Inferior parietal cortex (tissue), 1 donor: ENCODE data around the gene EDDM13.
"Not testable (repeated sequence)": the region's sequence is repeated elsewhere in the genome, so short reads cannot be mapped to it uniquely, and the experiment has no call there.

Experiments used
- DNase-seq: peaks from one replicate; pipeline ENCODE4 v3.0.0-alpha.2; 2016; ENCODE audit errors: extremely low spot score

The EDDM13 gene

DNA sequence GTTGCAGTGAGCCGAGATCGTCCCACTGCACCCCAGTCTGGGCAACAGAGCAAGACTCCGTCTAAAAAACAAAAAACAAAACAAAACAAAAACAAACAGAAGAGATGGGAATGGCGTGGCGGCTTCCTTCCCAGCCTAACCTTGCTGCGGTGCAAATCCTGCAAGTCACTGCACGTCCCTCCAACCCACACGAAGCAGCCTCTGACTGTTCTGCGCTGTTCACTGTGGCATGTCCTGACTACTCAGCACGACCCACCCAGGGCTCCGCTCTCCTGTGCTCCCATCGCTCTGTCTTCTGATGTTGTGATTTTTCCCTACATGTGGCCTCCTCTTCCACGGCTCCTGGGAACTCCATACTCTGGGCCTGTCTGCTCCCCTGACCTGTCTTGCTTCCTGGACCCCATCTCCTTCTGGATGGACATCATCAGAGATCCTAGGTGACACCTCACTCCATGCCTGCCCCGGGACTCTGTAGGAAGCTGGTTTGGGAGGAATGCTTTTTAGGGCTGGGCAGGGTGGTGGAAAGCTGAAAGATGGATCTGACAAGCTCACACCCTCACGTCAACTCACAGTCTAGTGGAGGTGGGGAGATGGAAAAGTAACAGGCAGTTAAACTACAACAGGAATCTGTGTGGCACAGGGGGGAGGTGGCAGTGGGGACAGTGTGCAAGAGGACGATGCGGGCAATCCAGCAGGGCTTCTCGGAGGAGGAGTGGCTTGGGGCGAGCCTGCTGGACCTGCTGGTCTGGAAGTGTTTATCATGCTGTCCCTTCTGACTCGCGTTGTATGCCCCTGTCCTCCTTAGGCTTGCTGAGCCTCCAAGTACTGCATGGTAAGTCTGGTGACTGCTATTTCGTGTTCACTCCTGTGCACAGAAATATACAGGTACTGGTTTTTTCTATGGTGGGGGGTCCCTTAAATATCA, 23.2 kb downstream of the EDDM13 start:
- DNase-seq: no peak

DNA sequence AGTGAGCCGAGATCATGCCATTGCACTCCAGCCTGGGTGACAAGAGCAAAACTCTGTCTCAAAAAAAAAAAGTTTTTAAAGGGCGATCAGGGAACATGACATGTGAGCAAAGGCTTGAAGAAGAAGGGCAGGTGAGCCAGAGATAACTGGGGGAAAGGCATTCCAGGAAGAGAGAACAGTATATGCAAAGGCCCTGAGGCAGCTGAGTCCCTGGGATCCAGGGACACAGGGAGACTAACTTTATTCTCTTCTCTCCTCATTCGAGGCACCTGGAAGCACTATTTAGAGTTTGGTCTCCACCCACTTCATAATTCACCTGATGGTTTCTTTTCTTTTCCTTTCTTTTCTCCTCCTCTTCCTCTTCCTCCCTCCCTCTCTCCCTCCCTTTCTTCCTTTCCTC, 24.5 kb downstream of the EDDM13 start:
- no peak for DNase-seq

DNA sequence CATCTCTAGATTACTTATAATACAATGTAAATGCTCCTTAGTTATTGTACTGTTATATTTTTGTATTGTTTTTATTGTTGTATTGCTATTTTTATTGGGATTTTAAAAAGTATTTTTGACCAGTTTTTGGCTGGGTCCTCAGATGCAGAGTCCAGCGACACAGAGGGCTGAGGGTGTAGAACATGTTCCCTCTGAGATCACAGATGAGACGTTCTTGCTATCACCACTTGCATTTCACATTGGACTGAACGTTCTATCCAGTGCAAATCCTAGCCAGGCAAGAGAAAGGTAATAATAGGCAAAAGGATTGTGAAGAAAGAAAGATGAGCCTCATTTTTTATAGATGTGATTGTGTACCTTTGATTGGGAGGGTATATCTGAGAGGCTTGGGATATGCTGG, 27.1 kb downstream of the EDDM13 start:
- no peak for DNase-seq

DNA sequence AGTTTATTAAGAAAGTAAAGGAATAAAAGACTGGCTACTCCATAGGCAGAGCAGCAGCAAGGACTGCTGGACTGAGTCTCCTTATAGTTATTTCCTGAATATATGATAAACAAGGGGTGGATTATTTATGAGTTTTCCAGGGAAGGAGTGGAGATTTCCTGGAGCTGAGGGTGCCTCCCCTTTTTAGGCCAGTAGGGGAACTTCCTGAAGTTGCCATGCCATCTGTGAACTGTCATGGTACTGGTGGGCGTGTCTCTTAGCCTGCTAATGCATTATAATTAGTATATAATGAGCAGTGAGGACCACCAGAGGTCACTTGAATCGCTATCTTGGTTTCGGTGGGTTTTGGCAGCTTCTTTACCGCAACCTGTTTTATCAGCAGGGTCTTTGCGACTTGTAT, 28.6 kb downstream of the EDDM13 start:
- DNase-seq: no peak

DNA sequence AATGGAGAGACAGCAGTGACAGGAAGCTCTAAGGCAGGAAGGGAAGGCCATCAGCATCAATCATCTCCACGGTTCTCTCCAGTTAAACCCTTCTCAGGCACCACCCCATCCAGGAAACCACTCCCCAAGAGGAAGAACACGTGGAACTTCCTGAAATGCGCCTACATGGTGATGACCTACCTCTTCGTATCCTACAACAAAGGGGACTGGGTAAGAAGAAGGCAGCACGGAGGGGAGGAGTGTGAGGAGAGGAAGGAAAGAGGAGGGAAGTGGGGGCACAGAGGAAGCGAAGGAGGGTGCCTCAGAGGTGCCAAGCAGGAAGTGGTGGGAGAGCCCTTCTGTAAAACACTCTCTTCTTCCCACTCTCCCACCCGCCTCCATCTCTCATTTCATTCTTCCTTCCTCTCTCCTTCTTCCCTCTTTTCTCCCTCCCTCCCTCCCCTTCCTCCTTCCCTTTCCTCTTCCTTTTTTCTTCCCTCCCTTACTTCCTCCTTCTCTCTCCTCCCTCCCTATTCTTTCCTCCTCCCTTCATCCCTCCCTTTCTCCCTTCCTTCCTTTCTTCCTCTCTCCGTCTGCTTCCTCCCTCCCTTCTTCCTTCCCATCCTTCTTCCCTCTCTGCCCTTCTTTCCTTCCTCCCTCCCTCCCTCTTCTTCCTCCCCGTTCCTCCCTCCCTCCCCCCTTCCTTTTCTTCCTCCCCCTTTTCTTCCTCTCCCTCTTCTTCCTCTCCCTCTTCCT, 29.5 kb downstream of the EDDM13 start:
- DNase-seq: no peak

DNA sequence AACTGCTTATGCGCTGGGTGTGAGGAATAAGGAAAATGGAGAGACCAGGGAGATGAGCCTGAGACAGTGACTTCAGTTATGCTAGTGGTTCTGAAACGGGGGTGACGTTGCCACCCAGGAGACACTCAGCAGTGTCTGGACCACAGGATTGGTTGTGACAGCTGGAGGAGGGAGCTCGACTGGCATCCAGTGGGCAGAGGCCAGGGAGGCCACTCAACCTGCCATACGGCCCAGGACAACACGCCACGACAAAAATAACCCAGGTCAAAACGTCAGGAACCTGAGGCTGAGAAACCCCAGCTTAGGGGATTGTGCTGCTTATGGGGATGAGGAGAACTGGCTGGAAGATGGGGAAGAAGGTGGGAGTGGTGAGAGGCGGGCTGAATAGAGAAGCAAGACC, 31.7 kb downstream of the EDDM13 start:
- no peak for DNase-seq

DNA sequence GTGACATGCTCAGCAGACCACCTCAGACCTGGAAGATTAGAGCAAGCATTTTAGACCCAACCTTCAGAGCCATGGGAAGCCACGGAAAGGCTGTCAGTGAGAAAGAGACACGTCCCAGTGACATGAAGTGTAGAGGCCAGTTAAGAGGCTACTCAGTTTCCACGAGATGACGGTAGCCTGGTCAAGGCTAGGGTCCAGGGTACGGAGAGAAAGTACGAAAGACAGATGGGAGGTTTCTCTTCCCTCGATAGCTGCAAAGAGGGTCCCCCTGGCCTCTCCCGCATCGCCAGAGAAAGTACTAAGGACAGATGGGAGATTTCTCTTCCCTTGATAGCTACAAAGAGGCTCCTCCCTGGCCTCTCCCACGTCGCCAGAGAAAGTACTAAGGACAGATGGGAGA, 33.5 kb downstream of the EDDM13 start:
- no peak for DNase-seq

DNA sequence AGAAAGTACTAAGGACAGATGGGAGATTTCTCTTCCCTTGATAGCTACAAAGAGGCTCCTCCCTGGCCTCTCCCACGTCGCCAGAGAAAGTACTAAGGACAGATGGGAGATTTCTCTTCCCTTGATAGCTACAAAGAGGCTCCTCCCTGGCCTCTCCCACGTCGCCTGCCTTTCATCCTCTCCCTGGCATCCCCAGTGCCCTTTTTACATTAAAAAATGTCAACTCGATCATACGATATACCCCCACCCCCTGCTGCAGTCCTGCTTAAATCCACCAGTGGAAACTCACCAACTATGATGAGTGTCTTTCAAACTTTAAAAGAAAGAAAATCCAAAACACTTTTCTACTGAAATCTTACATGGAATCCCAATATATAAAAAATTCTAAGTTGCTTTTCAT, 34.5 kb downstream of the EDDM13 start:
- DNase-seq: not testable (repeated sequence)

DNA sequence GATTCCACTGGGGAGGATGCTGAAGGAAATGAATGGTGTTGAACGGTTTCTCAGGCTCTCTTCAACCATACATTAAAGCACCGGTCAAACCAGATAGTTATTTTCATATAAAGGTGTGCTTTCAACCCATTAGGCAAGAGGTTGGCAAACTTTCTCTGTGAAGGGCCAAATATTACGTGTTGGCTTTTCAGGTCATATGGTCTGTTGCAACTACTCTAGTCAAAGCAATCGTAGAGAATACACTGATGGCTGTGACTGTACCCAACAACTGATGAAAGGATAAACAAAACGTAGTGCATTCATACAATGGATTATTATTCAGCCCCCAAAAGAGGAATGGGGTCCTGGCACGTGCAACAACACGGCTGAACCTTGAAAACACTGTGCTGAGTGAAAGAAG, 36.2 kb downstream of the EDDM13 start:
- DNase-seq: no peak

DNA sequence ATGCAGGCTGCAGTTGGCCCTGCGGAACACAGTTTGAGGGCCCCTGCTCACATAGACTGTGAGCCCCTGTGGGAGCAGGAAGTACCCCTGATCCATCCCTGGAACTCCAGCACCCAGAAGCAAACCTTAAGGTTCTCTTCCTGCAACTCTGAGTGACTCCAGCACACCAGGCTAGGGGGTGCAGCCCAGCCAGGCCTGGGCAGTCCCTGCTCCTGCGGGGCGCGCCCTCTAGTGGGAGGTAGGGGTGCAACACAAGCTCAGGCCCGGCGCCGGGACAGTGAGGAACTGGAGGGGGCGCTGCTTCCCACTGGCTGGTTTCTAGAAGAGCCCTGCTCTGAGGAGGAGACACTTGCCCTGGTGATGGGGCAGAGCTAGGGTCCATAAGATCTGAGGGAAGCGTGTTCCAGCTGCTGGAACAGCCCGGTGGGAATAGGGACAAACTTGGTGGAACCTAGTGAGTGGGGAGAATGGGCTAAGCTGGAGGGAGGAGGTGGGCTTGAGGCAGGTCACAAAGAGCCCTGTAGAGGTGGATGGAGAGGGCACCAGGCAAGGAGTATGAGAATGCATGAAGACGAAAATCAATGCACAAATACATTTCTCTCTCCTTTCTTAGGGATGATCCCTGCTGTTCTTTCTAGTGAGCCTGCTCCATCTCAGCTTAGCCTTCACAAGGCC, 37.1 kb downstream of the EDDM13 start:
- DNase-seq: no peak

DNA sequence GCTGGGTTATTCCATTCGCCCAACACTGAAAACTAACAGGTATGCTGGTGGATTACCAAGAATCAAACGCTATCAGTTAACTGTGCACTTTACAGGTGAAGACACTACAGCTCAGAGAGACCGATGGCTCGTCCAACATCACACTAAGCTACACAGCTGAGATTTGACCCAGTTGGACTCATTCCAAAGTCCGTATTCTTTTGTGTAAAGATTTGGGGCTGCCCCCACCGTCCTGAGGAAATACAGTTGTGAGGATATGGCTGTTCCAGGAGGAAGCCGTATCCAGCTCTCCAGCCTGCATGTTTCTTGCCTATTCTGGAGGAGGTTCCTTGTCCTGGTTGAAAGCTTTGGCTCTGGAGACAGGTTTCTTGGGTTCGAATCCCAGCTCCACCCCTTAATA, 37.9 kb downstream of the EDDM13 start:
- no peak for DNase-seq

DNA sequence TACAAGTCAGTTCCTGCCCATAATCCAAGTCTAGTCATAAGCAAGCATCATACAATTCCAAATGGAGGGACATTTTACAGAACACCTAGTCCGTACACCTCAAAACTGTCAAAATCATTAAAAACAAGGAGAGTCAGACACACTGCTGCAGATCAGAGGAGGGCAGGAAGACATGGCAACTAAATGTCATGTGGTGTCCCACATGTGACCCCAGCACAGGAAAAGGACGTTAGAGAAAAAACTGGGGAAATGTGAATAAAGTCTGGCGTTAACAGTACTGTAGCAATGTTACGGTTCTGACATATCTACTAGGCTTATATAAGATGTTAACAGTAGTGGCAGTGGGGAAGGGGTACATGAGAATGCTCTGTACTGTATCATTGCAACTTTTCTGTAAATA, 39.8 kb downstream of the EDDM13 start:
- no peak for DNase-seq

DNA sequence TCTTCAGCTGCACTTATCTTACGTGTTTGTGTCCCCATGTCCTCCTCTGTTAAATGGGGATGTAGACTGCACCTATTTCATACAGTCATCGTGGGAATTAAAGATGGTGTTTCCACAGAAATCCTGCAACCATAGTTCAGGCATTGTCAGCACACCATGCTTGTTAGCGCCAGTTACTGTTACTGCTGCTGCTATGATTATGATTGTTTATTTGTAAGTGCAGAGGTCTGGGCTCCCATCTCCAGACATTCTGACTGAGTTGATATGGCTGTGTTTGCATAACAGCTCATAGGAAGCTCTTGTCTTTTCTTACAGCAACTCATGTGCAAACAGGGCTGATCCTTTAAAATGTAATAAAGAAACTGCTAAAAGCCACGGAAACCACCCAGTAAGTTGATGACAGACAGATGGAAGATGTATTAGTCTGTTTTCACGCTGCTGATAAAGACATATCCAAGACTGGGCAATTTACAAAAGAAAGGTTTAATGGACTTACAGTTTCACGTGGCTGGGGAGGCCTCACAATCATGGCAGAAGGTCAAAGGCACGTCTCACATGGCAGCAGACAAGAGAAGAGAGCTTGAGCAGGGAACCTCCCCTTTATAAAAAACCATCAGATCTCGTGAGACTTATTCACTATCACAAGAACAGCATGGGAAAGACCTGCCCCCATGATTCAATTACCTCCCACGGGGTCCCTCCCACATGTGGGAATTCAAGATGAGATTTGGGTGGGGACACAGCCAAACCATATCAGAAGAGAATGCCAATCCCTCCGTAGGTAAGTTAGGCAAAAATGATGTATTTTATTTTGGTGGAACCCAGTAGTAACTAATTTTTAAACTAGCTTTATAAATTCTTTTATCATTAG, 40.5 kb downstream of the EDDM13 start:
- DNase-seq: no peak

DNA sequence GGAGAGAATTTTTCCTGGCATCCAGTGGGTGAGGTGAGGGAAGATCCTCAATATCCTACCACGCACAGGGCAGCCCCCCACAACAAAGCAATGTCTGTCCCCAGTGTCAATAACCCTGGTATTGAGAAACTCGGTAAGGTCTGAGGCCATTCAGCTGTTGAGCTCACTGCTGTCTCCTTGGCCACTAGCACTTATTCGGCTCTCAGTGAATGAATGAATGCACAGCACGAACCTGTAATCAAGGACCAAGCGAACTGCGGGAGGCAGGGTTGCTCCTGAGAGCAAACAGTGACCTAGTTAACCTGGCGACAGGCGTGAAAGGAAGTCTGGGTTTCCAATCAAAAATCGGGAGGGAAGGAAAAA, 41.5 kb downstream of the EDDM13 start:
- DNase-seq: no peak

DNA sequence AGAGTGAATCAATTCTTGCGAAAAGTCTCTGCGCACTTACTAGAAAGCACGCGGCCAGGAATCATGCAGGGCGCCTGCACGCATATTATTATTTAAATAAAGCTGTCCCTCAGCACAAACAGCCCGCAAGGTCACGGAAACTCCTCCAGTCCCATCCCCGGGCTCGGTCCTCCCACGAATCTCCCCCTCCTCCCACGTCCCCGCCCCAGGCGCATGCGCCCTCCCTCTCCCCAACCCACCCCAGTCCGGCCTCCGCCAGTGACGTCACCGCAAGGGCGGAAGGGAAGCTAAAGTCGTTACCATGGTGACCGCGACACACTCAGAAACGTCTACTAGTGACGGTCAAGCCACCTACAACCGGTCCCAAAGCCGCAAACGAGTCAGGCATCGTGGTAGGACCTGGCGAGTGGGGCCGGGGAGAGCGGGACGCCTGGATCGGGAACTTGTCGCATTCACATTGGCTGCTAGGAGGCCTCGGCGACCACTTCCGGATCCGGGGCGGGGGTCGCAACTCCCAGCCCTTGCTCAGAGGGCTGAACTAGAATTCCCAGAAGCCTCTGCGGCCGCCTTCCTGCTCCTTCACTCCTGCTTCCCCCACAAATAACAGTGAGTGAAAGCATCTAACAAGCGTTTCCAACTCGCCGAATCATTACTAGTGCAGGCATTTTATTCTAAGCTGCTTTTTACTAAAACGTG, 42.0 kb downstream of the EDDM13 start, which contains the start of gene ZSCAN5A:
Gene ZSCAN5A (minus strand): TSS at position 459 of the 696 bp plus-strand sequence. CDS start 89,793 bp downstream, outside the sequence.
- DNase-seq: peak; percentile 94

DNA sequence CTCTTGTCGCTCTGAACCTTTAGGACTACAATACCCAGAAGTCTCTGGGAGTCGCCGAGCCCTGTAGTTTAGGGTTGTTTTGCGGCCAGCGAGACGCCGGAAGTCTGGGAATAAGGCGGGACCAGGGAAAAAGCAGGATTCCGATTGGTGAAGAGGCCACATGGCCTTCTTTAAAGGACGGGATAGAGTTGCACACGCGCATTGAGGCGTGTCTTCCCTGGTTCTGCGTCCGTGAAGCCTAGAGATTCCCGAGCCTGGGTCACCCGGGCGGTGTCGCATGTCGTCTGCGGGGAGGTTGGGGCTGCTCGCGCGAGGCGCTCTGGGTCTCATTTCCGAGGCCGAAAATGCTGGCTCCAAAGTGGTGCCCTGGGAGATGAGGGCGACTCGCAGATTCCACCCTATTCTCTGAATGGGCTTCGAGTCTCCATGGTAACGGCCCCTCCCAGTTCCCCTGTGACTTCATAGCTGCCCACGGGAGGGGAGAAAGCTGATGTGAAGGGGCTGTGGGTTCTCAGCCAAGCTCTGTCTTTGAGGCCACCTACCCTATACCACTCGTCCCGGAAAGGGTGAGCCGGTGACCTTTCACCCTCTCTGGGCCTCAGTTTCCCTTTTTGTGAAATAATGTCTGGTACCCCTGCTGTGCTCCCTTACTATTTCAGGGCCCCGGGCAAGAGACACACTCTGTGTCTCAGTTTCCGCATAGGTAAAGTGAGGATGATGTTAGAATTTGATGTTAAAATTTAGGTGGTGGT, 42.7 kb downstream of the EDDM13 start:
- peak; percentile 99 for DNase-seq

DNA sequence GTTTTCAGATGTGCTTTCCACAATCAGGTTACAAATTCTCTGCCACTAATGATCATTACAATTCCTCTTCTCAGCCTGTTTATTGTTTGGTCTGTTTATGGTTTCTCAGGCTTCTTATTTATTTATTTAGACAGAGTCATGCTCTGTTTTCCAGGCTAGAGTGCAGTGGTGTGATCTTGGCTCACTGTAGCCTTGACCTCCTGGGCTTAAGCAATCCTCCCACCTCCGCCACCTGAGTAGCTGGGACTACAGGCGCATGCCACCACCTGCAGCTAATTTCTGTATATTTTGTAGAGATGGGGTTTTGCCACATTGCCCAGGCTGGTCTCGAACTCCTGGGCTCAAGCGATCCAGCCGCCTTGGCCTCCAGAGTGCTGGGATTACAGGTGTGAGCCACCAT, 44.2 kb downstream of the EDDM13 start:
- DNase-seq: no peak

DNA sequence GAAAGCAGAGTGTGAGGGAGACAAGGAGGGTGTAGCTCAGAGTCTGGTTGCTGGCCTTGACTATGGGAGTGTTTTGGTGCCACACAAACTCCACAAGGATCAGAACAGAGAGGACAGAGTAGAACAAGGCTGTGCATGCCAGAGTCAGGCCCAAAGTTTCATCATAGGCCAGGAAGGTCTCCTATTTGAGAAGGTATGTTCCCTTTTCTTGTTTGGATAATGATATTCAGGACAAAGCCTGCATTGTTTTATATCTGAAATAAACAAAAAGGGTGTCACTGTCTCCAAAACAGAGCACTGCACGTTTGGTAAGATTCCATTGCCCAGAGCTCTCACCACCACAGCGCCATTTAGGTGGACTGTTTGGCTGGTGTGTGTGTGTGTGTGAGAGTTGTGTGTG, 45.2 kb downstream of the EDDM13 start:
- DNase-seq: no peak

DNA sequence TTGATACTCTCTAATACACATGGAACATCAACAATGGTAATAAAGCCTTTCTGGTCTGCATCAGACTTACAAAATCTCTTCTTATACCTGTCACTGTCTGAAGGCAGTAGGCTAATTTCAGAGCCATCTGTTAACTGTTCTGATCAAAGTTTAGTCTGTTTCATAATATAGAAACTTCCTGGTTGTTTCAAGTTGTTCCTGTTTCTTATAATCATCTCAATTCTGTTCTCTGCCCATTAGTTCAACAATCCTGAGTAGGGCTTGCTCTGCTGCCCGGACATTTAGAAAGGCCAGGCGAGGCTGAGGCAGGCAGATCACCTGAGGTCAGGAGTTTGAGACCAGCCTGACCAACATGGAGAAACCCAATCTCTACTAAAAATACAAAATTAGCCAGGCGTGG, 47.4 kb downstream of the EDDM13 start:
- no peak for DNase-seq
